GM12872 (cell line): ENCODE measurements around the gene ATRIP.

ENCODE experiments used
- CTCF ChIP-seq: IDR thresholded peaks from 3 replicates; pipeline ENCODE4 v1.5.1; 2011; ENCODE audit warnings: low read depth, mild to moderate bottlenecking, low read length, moderate library complexity; ENCODE audit not compliant: insufficient read depth

The ATRIP gene

GRCh38 chr3:48407542-48408099, 38.9 kb upstream of the ATRIP start:
- no peak for TF ChIP-seq CTCF

- TF ChIP-seq CTCF = peak; percentile 32; the same call in 1 of the 3 replicates
Observed at GRCh38 chr3:48408823-48409281, 37.7 kb upstream of the ATRIP start.

- TF ChIP-seq CTCF = no peak
Observed at GRCh38 chr3:48409291-48410201, 37.0 kb upstream of the ATRIP start.

GRCh38 chr3:48410205-48411040, 36.1 kb upstream of the ATRIP start:
- TF ChIP-seq CTCF = no peak

- no peak for TF ChIP-seq CTCF
Observed at GRCh38 chr3:48411041-48411588, 35.4 kb upstream of the ATRIP start.

- TF ChIP-seq CTCF = no peak
Observed at GRCh38 chr3:48411606-48412374, 34.7 kb upstream of the ATRIP start.
